HG03064 (cell line): ENCODE data around the gene DYNLRB1.
"Not testable (repeated sequence)": the region's sequence is repeated elsewhere in the genome, so short reads cannot be mapped to it uniquely, and the experiment has no call there.

Source experiments
- ATAC-seq: cut with Tn5 transposase; IDR thresholded peaks from one replicate; pipeline ENCODE4 v1.9.1; 2021; ENCODE audit warnings: low read depth; ENCODE audit not compliant: unreplicated experiment

DYNLRB1 gene

DNA sequence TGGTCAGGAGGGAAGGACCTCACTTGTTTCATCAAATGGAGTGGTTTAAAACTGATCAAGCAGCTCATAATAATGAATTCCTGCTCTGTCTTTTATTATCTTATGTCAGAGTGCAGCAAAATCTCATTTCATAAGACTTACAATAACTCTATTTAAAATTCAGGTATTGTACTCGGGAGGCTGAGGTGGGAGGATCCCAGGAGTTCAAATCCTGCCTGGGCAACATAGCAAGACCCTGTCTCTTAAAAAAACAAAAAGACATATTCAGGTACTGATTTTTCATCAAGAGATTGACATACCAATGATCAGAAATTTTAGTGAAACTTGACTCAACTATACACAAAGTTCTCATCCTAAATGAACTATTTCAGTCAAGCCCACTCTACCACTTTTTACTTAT lies 5.6 kb upstream of the DYNLRB1 start:
- no peak for ATAC-seq

GRCh38 chr20:34511891-34512265 lies 4.3 kb upstream of the DYNLRB1 start:
- no peak for ATAC-seq

DNA sequence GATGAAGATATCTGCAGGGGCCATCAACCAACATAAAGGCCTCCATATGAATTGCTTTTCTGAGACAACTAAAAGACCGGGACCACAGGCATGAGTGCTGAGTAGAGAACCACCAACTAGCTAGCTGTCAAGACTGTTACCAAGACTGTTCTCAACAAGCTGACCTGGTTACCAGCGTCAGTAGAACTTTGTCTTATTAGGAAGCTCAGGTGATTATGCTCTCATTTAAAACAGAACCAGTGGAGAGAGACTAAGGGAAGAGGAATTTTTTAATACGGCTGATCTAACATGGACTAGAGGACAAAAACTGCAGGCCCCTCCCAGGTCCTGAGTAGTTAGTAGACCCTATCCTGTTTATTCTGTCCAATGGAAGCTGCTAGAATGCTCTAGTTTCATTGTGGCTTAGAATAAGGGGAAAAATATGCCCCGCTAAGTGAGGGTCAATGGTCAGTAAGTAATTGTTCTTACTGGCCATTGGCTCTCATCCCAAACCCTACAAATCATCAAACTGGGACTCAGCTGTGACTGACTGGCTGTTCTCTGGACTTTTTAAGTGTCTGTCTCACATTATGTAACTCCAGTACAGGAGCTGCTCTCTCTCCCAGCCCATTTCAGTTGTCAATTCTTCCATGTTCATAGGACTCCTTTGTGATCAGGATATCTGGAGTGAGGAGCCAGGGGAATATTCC lies 3.8 kb upstream of the DYNLRB1 start:
- no peak for ATAC-seq

GRCh38 chr20:34512955-34513419 lies 3.2 kb upstream of the DYNLRB1 start:
- ATAC-seq = no peak

GRCh38 chr20:34514034-34514433 lies 2.2 kb upstream of the DYNLRB1 start:
- not testable (repeated sequence) for ATAC-seq

GRCh38 chr20:34514897-34515483 lies 1.2 kb upstream of the DYNLRB1 start:
- no peak for ATAC-seq

GRCh38 chr20:34515484-34516246 lies 557 bp upstream of the DYNLRB1 start:
- peak; percentile 55 for ATAC-seq

- ATAC-seq = no peak
Observed at GRCh38 chr20:34517114-34517505, 888 bp downstream of the DYNLRB1 start.

DNA sequence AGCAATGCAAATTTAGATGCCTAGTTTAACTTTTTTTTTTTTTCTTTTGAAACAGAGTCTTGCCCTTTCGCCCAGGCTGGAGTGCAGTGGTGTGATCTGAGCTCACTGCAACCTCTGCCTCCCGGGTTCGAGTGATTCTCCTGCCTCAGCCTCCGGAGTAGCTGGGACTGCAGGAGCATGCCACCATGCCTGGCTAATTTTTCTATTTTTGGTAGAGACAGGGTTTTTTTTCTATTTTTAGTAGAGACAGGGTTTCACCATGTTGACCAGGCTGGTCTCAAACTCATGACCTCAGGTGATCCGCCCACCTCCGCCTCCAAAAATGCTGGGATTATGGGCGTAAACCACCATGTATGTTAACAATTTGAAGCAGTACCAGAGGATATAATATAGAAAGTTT lies 2.6 kb downstream of the DYNLRB1 start:
- ATAC-seq = not testable (repeated sequence)

- ATAC-seq = not testable (repeated sequence)
Observed at GRCh38 chr20:34519841-34520240, 3.6 kb downstream of the DYNLRB1 start.

DNA sequence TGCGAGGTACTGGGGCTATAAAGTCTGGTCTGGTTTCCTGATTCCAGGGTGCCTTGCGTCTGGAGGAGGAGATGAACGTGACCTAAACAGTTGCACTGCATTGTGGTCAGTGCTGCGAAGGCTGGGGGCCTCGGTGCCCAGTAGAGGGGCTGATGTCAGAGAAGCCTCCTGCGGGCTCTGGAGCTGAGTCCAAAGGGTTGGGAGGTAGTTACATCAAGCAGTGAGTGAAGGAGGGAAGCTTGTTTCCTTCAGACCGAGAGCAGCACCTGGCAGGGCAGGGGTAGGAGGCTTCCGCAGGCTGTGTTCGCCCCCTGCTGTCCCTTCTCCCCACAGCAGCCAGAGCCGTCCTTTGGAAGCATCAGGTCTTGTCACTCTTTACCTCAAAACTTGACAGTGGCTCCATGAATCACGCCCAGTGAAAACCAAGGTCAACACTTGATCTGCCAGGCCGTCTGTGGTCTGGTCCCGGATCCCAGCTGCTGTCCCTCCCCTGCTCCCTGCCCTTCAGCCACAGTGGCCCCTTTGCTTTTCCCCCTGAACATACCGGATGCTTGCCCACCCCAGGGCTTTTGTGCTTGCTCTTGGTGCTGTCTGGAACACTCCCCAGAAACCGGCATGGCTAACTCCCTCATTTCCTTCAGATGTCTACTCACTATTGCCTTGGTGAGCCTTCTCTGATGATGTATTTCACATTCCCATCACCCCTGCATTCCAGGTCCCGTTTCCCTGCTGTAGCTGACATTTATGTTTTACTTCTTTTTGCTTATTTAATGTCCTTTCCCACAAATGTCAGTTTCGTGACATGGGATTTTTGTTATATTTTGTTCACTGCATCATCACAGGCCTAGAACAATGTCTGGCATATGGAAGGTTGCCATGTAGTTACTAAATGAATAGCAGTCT lies 7.0 kb downstream of the DYNLRB1 start:
- ATAC-seq = no peak

DNA sequence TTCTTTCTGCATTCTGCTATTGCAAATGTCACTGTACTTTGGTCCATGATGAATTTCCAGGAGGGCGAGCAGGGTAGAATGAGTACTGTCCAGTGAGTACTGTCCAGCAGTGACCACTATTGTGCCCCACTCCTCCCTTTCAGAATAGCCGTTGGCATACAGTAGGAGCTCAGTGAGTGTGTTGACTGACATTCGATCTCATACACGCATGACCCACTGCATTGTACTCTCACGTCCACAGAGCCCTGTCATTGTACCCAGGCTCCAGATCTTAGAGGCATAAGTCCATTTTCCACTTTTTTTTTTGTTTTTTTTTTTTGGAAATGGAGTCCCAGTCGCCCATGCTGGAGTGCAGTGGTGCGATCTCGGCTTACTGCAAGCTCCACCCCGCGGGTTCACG lies 8.2 kb downstream of the DYNLRB1 start:
- no peak for ATAC-seq

- no peak for ATAC-seq
Observed at GRCh38 chr20:34525342-34525708, 9.1 kb downstream of the DYNLRB1 start.

DNA sequence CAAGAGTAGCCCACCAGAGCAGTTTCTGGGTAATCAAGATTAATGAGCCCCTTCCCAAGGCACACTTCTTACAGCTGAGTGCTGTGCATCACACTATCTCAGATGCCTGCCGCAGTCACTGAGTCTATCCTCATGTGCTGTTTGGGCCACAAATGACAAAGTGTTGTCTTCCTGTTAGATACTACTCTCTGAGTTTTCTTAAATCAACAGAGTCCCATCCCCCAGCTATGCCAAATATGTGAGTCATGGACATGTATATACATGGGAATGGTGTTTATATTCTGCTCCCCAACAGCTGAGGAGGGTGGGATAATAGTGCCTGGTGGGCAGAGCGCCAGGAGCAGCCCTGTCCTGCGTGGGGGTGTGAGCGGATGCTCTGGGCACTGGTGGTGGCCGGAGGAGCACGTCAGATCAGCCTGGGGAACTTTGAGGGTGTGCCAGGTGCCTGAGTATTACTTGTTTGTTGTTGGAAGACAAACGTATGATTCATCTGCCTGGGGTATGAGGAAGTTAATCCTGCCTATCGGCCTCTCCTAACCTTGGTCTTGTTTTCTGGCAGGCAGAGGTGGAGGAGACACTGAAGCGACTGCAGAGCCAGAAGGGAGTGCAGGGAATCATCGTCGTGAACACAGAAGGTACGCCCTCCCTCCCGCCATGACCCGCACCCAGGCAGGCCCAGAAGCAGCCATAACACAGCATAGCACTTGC lies 9.6 kb downstream of the DYNLRB1 start:
- no peak for ATAC-seq

DNA sequence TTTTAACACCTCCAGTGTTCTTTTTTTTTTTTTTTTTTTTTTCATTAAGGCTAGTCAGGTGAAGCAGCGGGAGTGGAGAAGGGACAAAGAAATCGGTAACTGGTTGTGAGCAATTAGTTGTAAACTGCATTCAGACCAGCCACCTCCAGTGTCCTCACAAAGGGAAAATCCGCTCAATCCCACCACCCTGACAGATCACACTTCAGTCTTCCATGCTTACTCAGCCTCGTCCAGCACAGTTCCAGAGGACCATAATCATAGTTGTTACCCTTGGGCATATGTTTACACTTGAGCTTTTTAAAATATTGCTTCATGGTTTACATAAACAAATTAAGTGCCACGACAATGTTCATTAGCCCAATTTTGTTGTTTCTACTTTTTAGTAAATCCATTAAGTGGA lies 10.2 kb downstream of the DYNLRB1 start:
- ATAC-seq = no peak

DNA sequence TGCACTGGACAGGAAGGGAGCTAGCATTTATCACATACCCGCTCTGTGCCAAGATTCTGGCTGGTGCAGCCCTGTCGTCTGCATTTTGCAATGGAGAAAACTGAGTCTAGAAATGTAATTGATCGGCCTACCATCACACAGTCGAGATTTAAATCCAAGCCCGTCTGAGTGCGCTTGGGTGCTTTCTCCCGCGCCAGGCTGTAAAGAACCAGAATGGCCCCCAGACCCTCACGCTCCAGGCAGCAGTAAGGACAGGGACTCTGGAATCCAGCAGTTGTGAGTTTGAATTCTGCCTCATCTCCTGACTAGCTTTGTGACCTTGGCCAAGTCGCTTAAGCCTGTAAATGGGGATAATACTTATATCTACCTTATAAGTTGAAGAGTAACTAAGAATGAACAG lies 10.8 kb downstream of the DYNLRB1 start:
- ATAC-seq = no peak

DNA sequence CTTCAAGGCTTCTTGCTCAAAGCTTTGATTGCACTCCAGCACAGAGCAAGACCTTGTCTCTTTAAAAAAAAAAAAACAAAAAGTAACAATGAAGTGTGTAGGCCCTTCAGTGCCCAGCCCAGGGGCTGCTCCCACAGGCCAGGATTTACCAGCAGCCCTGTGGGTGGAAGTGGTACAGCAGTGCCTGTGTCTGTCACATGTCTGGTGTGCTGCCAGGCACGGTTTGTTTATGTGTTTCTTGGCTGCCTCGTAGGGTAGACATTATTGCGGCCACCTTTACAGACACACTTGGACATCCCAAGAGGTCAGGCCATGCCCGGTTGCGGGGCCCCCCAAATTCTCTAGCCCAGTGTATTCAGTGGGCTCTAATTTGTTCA lies 12.7 kb downstream of the DYNLRB1 start:
- no peak for ATAC-seq

DNA sequence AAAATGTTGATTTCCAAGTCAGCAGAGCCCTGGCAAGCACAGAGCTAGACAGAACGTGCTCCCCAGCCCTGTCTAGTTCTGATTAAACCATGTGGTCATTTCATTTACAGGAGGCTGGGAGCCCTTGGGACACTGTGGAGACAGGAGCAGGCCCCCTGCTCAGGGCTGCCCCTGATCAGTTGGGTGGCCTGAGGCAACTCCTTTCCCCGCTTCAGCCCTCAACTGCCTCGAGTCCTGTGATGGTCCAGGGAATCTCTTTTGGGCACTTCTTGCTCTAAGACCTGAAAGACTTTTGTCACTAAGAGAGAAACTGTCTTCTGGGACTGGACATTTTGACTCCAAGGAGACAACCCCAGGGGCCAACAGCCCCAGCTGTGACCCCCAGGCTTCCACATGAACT lies 13.5 kb downstream of the DYNLRB1 start:
- no peak for ATAC-seq

- ATAC-seq = no peak
Observed at GRCh38 chr20:34530342-34530741, 14.1 kb downstream of the DYNLRB1 start.

DNA sequence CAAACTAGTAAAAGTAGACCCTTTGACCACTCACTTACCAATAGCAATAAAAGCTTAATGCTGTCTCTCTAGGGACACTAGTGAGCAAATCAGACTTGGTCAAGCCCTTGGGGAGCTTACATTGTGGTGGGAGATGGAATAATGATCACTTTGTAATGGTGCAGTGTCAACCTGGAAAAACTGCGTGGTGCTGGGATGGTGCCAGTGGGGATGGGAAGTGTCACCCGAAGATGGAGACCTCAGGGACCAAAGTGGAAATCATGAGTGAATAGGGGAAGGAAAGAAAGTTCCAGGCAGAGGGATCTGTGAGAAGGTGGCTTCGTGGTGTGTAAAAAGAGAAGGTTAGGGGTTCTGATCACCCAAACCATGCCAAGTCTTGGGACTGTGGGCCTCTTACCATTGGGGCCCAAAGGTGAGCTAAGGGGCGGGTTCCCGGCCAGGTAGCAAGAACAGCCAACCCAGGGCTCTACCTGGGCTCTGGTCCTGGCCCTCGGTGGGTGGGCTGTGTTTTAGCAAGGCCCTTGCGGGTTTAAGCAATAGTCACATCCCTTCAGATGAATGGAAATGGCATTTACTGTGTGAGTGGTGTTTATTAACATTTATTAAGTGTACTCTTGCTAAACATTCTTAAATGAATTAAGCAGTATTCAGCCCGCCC lies 15.5 kb downstream of the DYNLRB1 start:
- ATAC-seq = no peak
